MM.1S (cell line): ENCODE results near the gene PAM16.

Experiments
- DNase-seq: peaks from one replicate; pipeline ENCODE4 v3.0.0-alpha.2; 2015
- H2AFZ ChIP-seq: fragments of 300-600 bp; sonication (generic); 2 replicates; pipeline ENCODE4 v1.6.0; 2016; ENCODE audit warnings: antibody characterized with exemption, low read length
- H3F3A ChIP-seq: fragments of 300-600 bp; sonication (generic); 2 replicates; pipeline ENCODE4 v1.6.1; 2016; ENCODE audit warnings: mild to moderate bottlenecking, antibody characterized with exemption, low read length, moderate library complexity, mixed read lengths; ENCODE audit not compliant: insufficient read depth
- H3K27ac ChIP-seq: fragments of 300-600 bp; sonication (generic); 2 replicates; pipeline ENCODE4 v1.5.1; 2016; ENCODE audit warnings: mild to moderate bottlenecking, low read length
- H3K27me3 ChIP-seq: fragments of 300-600 bp; sonication (generic); replicated peaks from 2 replicates; pipeline ENCODE4 v1.6.0; 2016; ENCODE audit warnings: low read length; ENCODE audit not compliant: insufficient read depth
- H3K36me3 ChIP-seq: fragments of 300-600 bp; sonication (generic); replicated peaks from 2 replicates; pipeline ENCODE4 v1.6.1; 2016; ENCODE audit warnings: mild to moderate bottlenecking, low read length, mixed read lengths; ENCODE audit not compliant: insufficient read depth
- H3K4me1 ChIP-seq: fragments of 300-600 bp; sonication (generic); 2 replicates; pipeline ENCODE4 v1.6.1; 2016; ENCODE audit warnings: low read length, mixed read lengths
- H3K4me2 ChIP-seq: fragments of 300-600 bp; sonication (generic); 2 replicates; pipeline ENCODE4 v1.6.0; 2016; ENCODE audit warnings: low read depth, low read length
- H3K4me3 ChIP-seq: fragments of 300-600 bp; sonication (generic); 2 replicates; pipeline ENCODE4 v1.5.1; 2016; ENCODE audit warnings: low read length, mixed read lengths
- H3K79me2 ChIP-seq: fragments of 300-600 bp; sonication (generic); 2 replicates; pipeline ENCODE4 v1.6.1; 2016; ENCODE audit warnings: mixed run types, low read length, mixed read lengths
- H3K9ac ChIP-seq: fragments of 300-600 bp; sonication (generic); 2 replicates; pipeline ENCODE4 v1.6.1; 2016; ENCODE audit warnings: low read length, mixed read lengths
- H3K9me2 ChIP-seq: fragments of 300-600 bp; sonication (generic); replicated peaks from 2 replicates; pipeline ENCODE4 v1.6.1; 2016; ENCODE audit warnings: mild to moderate bottlenecking, low read length, mixed read lengths; ENCODE audit not compliant: insufficient read depth
- H3K9me3 ChIP-seq: fragments of 300-600 bp; sonication (generic); replicated peaks from 2 replicates; pipeline ENCODE4 v1.6.1; 2016; ENCODE audit warnings: mild to moderate bottlenecking, low read length, mixed read lengths; ENCODE audit not compliant: insufficient read depth
- H4K20me1 ChIP-seq: fragments of 300-600 bp; sonication (generic); 2 replicates; pipeline ENCODE4 v1.6.1; 2016; ENCODE audit warnings: mild to moderate bottlenecking, low read length, moderate library complexity, mixed read lengths; ENCODE audit not compliant: insufficient read depth
- CTCF ChIP-seq: fragments of 300-600 bp; sonication (generic); IDR thresholded peaks from 2 replicates; pipeline ENCODE4 v1.5.1; 2016; ENCODE audit warnings: antibody characterized with exemption, low read length, mixed read lengths
- EZH2 ChIP-seq: fragments of 300-600 bp; sonication (generic); optimal IDR thresholded peaks from 2 replicates; pipeline ENCODE3; 2017; ENCODE audit warnings: low read depth, mild to moderate bottlenecking, antibody characterized with exemption, low read length, mixed read lengths
- EZH2phosphoT487 ChIP-seq: fragments of 300-600 bp; sonication (generic); IDR thresholded peaks from 2 replicates; pipeline ENCODE4 v1.6.1; 2018; ENCODE audit warnings: antibody characterized with exemption, low read length

The PAM16 gene

GRCh38 chr16:4330277-4330874, 20.7 kb downstream of the PAM16 start:
- peak; percentile 61 for DNase-seq
- Histone ChIP-seq H3K4me3 (no peak overlapping the region), H3F3A (no peaks in the 10 kb centered on the region), H3K9me3 (no peaks in the 10 kb centered on the region), H3K27ac (no peak overlapping the region), H2AFZ (no peak overlapping the region), H3K27me3 (peaks cover 40% of the 10 kb centered on the region), H3K9me2 (no peaks in the 10 kb centered on the region), H4K20me1 (no peaks in the 10 kb centered on the region), H3K4me1 (no peaks in the 10 kb centered on the region), H3K79me2 (no peaks in the 10 kb centered on the region), H3K4me2 (no peak overlapping the region), H3K36me3 (no peaks in the 10 kb centered on the region), H3K9ac (no peak overlapping the region)
- TF ChIP-seq EZH2phosphoT487 (no peak), CTCF (peak; percentile 94)

GRCh38 chr16:4328782-4329775, 22.0 kb downstream of the PAM16 start:
- no peaks in the 10 kb centered on the region for H3F3A ChIP-seq
- no peak overlapping the region for H3K4me3 ChIP-seq
- no peak overlapping the region for H2AFZ ChIP-seq
- H3K9me3 ChIP-seq, result no peaks in the 10 kb centered on the region
- H3K27me3 ChIP-seq, result peaks cover 40% of the 10 kb centered on the region
- no peak overlapping the region for H3K4me2 ChIP-seq
- H3K9ac ChIP-seq, result no peak overlapping the region
- H3K36me3 ChIP-seq, result no peaks in the 10 kb centered on the region
- no peaks in the 10 kb centered on the region for H3K4me1 ChIP-seq
- no peak for TF ChIP-seq CTCF
- TF ChIP-seq EZH2, result no peak
- no peak for TF ChIP-seq EZH2phosphoT487
- no peak overlapping the region for H3K27ac ChIP-seq
- no peaks in the 10 kb centered on the region for H4K20me1 ChIP-seq
- no peaks in the 10 kb centered on the region for H3K79me2 ChIP-seq
- no peaks in the 10 kb centered on the region for H3K9me2 ChIP-seq
- DNase-seq, result no peak

GRCh38 chr16:4328046-4328781, 22.9 kb downstream of the PAM16 start:
- TF ChIP-seq EZH2, result no peak
- TF ChIP-seq EZH2phosphoT487, result no peak
- peak; percentile 46 for TF ChIP-seq CTCF
- H3K9me3 ChIP-seq, result no peaks in the 10 kb centered on the region
- H4K20me1 ChIP-seq, result no peaks in the 10 kb centered on the region
- H3K27me3 ChIP-seq, result peaks cover 33% of the 10 kb centered on the region
- peak overlapping the region; percentile 78; the same call in 1 of the 2 replicates for H3K4me2 ChIP-seq
- no peaks in the 10 kb centered on the region for H3K79me2 ChIP-seq
- no peaks in the 10 kb centered on the region for H3K4me1 ChIP-seq
- H3K36me3 ChIP-seq, result no peaks in the 10 kb centered on the region
- peak; percentile 55 for DNase-seq
- H2AFZ ChIP-seq, result peak overlapping the region; percentile 30; the same call in 1 of the 2 replicates
- H3F3A ChIP-seq, result no peaks in the 10 kb centered on the region
- no peak overlapping the region; the same call in 1 of the 2 replicates for H3K9ac ChIP-seq
- peak overlapping the region; percentile 40; the same call in 1 of the 2 replicates for H3K4me3 ChIP-seq
- no peaks in the 10 kb centered on the region for H3K9me2 ChIP-seq
- H3K27ac ChIP-seq, result no peak overlapping the region
